Skin epidermis (tissue), 12 donors: ENCODE measurements around the gene ZNF491.
"Not testable (repeated sequence)": the region's sequence is repeated elsewhere in the genome, so short reads cannot be mapped to it uniquely, and the experiment has no call there.

ENCODE experiments used
- H3K27ac ChIP-seq, 21 experiments: fragments of 200-600 bp; sonication (generic) in 11 of 21; one replicate each; pipeline ENCODE4 v1.5.0; 2020; ENCODE audit warnings: mild to moderate bottlenecking in 3 of 21, inconsistent platforms in 2 of 21, moderate library complexity in 2 of 21
- H3K4me3 ChIP-seq, 7 experiments: fragments of 200-600 bp; sonication (generic) in 2 of 7; one replicate each; pipeline ENCODE4 v1.5.0; 2020; ENCODE audit warnings: inconsistent platforms in 2 of 7, mild to moderate bottlenecking in 2 of 7, moderate library complexity in 1 of 7

Gene ZNF491

DNA sequence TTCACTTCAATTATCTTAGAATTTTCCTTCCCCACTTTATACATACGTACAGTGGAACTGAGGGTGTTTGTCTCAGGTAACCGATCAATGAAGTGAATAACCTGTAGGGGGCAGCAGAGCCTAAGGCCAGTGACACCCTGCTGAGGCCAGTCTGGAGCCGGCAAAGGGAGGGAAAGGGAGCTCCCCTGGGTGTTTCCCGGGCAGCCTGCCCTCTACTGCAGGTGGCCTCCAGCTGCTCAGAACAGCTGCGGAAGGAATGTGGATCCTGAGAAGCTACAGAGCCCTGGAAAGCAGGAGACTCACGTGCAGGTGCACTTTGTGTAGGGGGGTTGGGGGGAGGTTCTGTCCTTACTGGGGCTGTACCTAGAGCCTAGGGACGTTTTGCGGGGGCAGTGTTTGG lies 832 bp upstream of the ZNF491 start:
- no peak overlapping the region for H3K27ac ChIP-seq
- peak overlapping the region in 1 of 7 experiments; percentile 53 for H3K4me3 ChIP-seq

- Histone ChIP-seq H3K27ac (no peak overlapping the region), H3K4me3 (no peak overlapping the region)
Measured at GRCh38 chr19:11806354-11807098, 8.2 kb downstream of the ZNF491 start.

DNA sequence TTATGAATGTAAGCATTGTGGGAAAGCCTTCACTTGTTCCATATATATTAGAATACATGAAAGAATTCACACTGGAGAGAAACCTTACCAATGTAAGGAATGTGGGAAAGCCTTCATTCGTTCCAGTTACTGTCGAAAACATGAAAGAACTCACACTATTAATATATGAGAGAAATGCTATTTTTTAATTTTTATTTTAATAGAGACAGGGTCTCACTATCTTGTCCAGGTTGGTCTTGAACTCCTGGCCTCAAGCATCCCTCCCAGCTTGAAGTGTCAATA lies 8.7 kb downstream of the ZNF491 start:
- Histone ChIP-seq H3K27ac (no peak overlapping the region), H3K4me3 (no peak overlapping the region)

DNA sequence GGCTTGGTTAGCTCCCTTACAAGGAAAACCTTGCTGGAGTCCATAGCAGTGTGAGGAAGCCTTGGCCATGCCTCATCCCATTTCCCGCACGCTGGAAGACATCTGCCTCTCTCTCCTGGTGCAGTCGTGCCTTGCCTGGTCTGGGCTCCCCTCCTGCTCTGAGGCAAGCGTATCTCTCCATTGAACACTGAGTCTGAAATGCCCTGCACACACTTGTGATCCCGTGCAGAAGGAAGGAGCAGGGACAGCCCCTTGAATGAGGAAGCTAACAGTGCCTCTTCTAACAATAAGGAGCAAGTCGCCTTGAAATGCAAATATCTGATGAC lies 15.3 kb downstream of the ZNF491 start:
- Histone ChIP-seq H3K27ac (peak overlapping the region in 17 of 21 experiments; percentile 48 to 98 (median 92)), H3K4me3 (peak overlapping the region; percentile 87 to 99 (median 95))

DNA sequence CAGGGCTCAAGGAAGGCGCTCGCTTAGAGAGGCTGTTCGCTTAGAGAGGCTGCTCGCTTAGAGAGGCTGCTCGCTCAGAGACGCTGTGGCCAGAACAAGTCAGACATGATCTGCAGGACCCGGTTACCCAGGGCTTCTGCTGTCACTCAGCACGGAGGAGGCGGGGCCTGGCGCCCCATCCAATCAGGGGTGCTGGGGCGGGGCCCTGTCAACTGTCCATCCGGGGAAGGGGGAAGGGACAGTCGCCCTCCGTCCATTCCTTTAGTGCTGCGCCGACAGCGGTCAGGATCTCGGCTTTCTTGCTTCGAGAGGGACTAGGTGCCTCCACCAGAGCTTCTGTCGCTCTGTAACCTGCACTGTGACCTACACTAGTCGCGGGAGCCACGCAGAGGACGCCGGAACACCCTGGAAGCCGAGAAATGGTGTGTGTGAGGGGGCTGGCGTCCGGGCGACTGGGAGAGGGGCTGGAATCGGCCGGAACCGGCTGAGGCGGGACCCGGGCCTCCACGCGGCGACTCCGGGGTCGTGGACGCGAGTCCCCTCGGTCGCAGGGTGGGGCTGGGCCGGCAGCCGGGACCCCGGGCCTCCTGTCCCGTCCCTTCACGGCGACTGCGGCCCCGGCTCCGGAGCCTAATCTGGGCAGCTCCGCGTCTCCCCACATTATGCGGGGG lies 15.8 kb downstream of the ZNF491 start, which contains the start of gene ZNF440:
TSS of gene ZNF440 (plus strand) at position 245 of the 671 bp plus-strand sequence. CDS start at position 420, 175 bp downstream.
- peak within 1 kb of the TSS; percentile 87 to 99 (median 95) for H3K4me3 ChIP-seq

GRCh38 chr19:11814700-11815035 lies 16.3 kb downstream of the ZNF491 start:
- Histone ChIP-seq H3K4me3 (peak overlapping the region; percentile 87 to 99 (median 95)), H3K27ac (peak overlapping the region; percentile 57 to 98 (median 92))

More for the DNA sequence above, 15.8 kb downstream of the ZNF491 start, which contains the start of gene ZNF440:
- H3K27ac ChIP-seq = peak within 1 kb of the TSS; percentile 57 to 98 (median 92)

DNA sequence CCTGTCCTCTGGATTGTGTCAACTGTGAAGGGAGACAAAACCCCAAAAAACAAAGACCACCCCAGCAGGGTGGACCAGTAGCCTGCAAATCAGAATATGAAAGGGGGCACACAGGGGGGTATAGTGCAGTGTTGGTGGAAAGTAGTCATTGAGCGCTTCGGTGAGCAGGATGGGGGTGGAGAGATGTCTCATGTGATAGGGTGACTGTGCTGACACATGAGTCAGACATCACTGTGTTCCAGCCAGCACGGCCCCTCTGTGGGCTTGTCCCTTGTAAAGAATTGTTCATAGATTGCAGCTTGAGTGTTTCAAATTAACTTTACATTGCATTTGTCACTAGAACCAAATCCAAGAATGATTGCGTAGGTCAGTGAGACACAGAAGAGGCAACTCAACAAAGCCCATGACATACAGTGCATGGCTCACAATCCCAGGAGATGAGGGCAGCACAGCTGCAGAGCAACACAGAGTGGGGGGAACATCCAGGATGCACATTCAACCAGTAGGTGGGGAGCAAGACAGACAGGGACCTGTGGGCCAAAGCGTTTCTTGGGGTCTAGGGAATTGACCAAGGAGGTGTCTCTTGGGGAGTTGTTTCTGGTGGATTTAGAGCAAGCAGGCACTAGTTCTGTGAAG lies 23.3 kb downstream of the ZNF491 start:
- Histone ChIP-seq H3K27ac (no peak overlapping the region), H3K4me3 (no peak overlapping the region)

DNA sequence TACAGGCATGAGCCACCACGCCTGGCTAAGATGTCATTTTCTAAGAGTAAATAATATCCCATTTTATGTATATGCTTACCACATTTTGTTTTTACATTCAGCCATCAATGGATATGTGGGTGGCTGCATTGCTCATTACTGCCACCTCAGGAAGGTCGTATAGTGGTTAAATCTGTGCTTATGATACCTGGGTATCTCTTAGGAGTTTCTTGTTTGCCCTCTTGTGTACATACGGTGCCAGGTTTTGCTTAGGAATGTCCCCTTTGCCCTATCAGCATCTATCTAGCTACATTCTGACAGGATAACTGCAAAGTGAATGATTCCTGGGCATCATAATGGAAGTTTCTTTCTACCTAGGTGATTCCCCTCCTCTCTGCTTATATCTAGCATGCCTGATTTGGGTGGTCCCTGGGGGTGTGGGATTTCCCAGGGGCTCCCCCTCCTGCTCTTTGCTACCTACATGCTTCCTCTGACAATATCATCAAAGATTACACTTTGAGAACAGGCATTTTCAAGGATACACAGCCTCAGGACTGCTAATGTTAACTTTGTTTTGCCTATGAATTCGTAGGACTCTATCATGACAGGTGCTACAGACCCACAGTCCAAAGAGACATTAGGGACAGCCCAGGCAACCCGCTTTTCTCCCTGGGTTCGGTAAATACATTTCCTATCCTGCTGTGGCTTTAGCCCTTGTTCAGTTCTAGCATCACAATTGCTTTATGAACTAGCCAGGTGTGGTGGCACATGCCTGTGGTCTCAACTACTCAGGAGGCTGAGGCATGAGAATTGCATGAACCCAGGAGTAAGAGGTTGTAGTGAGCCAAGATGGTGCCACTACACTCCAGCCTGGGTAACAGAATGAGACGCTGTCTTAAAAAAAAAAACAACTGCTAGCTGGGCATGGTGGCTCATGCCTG lies 30.9 kb downstream of the ZNF491 start:
- not testable (repeated sequence) for H3K4me3 ChIP-seq, H3K27ac ChIP-seq

DNA sequence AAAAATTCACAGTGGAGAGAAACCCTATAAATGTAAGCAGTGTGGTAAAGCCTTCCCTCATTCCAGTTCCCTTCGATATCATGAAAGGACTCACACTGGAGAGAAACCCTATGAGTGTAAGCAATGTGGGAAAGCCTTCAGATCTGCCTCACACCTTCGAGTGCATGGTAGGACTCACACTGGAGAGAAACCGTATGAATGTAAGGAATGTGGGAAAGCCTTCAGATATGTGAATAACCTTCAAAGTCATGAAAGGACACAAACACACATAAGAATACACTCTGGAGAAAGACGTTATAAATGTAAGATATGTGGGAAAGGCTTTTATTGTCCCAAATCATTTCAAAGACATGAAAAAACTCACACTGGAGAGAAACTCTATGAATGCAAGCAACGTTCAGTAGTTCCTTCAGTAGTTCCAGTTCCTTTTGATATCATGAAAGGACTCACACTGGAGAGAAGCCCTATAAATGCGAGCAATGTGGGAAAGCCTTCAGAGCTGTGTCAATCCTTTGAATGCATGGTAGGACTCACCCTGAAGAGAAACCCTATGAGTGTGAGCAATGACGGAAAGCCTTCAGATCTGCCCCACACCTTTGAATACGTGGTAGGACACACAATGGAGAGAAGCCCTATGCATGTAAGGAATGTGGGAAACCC lies 34.1 kb downstream of the ZNF491 start:
- no peak overlapping the region for H3K4me3 ChIP-seq
- no peak overlapping the region for H3K27ac ChIP-seq

DNA sequence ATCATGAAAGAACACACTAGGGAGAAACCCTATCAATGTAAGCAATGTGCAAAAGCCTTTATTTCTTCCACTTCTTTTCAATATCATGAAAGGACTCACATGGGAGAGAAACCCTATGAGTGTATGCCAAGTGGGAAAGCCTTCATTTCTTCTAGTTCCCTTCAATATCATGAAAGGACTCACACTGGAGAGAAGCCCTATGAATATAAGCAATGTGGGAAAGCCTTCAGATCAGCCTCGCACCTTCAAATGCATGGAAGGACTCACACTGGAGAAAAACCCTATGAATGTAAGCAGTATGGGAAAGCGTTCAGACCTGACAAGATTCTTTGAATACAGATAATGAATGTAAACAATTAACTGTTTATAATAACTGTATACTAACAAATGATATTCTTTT lies 35.2 kb downstream of the ZNF491 start:
- Histone ChIP-seq H3K27ac (no peak overlapping the region), H3K4me3 (no peak overlapping the region)

DNA sequence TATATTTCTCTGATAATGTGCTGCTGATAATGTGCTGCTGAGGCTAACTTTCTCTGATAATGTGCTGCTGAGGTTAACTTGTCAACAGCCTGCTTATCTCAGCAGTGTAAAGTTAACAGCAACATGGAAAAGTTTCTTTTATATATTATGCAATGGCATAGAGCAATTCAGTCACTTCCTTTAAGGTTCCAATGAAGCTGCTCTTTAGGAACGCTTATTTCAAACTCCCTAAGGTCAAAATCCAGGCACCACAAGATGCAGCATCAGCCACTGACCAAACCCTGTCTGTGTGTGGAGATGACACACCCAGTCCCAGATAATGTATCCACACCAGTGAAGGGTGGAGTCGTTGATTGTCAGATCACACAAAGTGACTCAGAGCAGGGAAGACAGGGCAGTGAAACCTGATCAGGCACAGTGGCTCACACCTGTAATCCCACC lies 37.3 kb downstream of the ZNF491 start:
- not testable (repeated sequence) for H3K4me3 ChIP-seq

GRCh38 chr19:11843722-11844121 lies 45.4 kb downstream of the ZNF491 start:
- Histone ChIP-seq H3K4me3 (no peak overlapping the region), H3K27ac (no peak overlapping the region)

More for the DNA sequence above, 37.3 kb downstream of the ZNF491 start:
- not testable (repeated sequence) for H3K27ac ChIP-seq

DNA sequence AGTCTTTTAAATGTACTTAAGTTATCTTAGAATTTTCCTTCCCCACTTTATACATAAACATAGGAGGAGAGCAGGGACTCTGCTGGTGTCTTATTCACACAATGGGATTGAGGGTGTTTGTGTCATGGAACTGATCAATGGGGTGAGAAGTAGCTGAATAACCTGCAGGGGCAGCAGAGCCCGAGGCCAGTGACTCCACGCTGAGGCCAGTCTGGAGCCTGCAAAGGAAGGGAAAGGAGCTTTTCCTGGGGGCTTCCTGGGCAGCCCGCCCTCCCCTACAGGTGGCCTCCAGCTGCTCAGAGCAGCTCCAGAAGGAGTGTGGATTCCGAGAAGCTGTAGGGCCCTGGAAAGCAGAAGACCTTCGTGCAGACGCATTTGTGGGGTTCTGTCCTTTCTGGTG lies 49.3 kb downstream of the ZNF491 start:
- not testable (repeated sequence) for H3K27ac ChIP-seq, H3K4me3 ChIP-seq

- peak overlapping the region; percentile 51 to 74 (median 61) for H3K4me3 ChIP-seq
- H3K27ac ChIP-seq = peak overlapping the region in 9 of 21 experiments; percentile 34 to 81 (median 55)
Measured at GRCh38 chr19:11848200-11848593, 49.9 kb downstream of the ZNF491 start.

GRCh38 chr19:11848594-11849469 lies 50.5 kb downstream of the ZNF491 start, which contains the start of gene ZNF439:
TSS of gene ZNF439 (plus strand) at chr19:11848726. CDS start at chr19:11848868, 142 bp downstream.
- H3K27ac ChIP-seq = peak within 1 kb of the TSS in 18 of 21 experiments; percentile 2 to 81 (median 62)

DNA sequence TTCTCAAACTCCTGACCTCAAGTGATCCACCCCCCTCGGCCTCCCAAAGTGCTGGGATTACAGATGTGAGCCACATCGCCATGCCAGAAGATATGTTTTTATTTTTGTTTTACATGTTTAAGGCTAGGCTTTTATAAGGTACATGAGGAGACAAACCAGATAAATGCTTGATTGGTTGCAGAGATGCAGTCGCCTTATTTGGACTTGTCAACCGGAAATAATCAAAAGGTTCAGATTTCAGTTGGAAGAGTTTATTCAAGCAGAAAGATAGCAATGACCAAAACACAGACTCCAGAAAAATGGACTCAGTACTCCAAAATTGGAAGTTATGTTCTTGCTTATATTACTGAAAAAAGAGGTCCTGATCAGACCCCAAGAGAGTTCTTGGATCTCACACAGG lies 52.0 kb downstream of the ZNF491 start:
- not testable (repeated sequence) for H3K4me3 ChIP-seq, H3K27ac ChIP-seq

More at GRCh38 chr19:11848594-11849469, 50.5 kb downstream of the ZNF491 start, which contains the start of gene ZNF439:
- peak within 1 kb of the TSS; percentile 51 to 74 (median 61) for H3K4me3 ChIP-seq

DNA sequence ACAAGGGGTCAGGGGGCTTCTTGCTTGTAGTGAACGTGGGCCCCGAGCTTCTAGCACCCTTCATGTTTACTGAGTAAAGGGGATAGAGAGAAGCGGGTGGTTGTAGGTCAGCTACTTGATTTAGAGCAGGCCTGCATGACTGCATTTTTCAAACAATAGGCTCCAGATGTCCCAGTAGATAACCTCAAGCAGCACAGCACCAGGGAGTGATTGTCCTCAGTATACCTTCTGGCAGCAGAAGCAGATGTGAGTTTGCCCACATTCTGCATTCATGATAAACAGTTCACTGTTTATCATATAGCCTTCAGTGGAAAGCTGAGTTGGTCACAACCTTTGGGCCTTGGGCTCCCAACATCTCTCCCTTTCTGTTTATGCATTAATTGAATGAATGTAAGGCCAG lies 55.0 kb downstream of the ZNF491 start:
- Histone ChIP-seq H3K4me3 (no peak overlapping the region), H3K27ac (no peak overlapping the region)

DNA sequence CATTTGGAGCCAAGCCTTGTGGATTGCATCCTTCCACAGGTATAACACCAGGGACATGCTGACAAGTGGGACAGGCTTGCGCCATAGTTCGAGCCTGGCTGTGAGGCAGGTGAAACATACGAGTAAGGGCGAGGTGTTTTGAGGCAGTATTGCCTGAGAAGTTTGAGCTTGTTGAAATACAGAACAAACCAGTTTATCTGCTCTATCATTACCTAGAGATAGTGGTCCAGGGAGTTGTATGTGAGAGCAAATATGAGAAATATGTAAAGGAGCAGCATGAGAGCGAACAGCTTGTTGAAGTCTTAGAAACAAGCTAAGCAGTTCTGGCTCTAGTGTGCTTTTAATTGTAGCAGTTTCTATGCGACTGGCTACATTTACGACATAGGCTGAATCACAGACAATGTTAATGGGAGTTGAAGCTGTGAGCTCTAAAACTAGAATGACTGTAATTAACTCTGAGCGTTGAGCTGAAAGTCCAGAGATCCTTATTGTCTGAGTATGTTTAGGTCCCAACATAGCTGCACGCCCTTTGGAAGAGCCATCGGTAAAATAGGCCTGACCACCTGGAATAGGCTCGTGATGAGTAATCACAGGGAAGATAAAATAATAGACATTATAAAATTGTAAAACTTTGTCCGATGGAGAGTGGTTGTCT lies 58.4 kb downstream of the ZNF491 start:
- Histone ChIP-seq H3K27ac (peak overlapping the region in 1 of 21 experiments; percentile 17), H3K4me3 (no peak overlapping the region)
